Measurements from ENCODE around the gene CA10. TPM values are rescaled to one million over a fixed set of nuclear protein-coding genes. Genes with fewer than 3 reads are reported as not detected.

Gene CA10
- total RNA-seq, 2 experiments from 2014 or later, result not detected

DNA sequence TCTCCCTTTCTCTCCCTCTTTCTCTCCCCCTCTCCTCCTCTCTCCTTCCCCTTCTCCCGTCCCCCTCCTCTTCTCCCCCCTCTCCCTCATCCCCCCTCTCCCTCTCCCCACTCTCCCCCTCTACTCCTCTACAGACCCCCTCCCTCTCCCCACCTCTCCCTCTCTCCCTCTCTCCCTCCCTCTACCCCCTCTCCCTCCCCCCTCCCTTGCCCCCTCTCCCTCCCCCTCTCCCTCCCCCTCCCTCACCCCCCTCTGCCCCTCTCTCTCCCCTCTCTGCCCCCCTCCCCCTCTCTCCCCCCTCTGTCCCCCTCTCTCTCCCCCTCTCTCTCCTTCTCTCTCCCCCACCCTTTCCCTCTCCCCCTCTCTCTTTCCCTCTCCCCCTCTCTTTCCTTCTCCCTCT lies 545.3 kb downstream of the CA10 start:
- Histone ChIP-seq H3K27me3 (ENCODE audit: control insufficient read depth in 1 of 2, insufficient read depth in 2 of 2, low read length in 2 of 2) (peaks cover 2 to 4% of the 10 kb centered on the region in 2 experiments), H3K9me3 (ENCODE audit: control insufficient read depth in 1 of 2, insufficient read depth in 1 of 2, low read length in 2 of 2) (no peaks in the 10 kb centered on the region), H3K4me1 (ENCODE audit: insufficient read depth, low read length) (no peaks in the 10 kb centered on the region), H3K27ac (ENCODE audit: low read depth in 1 of 2, low read length in 2 of 2) (no peak overlapping the region), H3K36me3 (ENCODE audit: insufficient read depth, low read length) (no peaks in the 10 kb centered on the region), H3K4me3 (ENCODE audit: low read length) (no peak overlapping the region)
- no peaks in the 10 kb centered on the region for H3K36me3 Mint-ChIP-seq (ENCODE audit: low read depth)
- H3K9me3 Mint-ChIP-seq, result no peaks in the 10 kb centered on the region
- peaks cover 17% of the 10 kb centered on the region for H3K27me3 Mint-ChIP-seq
- no peak for ATAC-seq (ENCODE audit: poor library complexity)
- intact Hi-C loops (cut with DNase I, micrococcal nuclease), result no loop called here
- H3K4me1 Mint-ChIP-seq (ENCODE audit: low read depth), result peaks cover 4% of the 10 kb centered on the region
- CTCF ChIA-PET, result no interaction called here
- no peak overlapping the region for H3K27ac Mint-ChIP-seq
- TF ChIP-seq, protein P1, sequence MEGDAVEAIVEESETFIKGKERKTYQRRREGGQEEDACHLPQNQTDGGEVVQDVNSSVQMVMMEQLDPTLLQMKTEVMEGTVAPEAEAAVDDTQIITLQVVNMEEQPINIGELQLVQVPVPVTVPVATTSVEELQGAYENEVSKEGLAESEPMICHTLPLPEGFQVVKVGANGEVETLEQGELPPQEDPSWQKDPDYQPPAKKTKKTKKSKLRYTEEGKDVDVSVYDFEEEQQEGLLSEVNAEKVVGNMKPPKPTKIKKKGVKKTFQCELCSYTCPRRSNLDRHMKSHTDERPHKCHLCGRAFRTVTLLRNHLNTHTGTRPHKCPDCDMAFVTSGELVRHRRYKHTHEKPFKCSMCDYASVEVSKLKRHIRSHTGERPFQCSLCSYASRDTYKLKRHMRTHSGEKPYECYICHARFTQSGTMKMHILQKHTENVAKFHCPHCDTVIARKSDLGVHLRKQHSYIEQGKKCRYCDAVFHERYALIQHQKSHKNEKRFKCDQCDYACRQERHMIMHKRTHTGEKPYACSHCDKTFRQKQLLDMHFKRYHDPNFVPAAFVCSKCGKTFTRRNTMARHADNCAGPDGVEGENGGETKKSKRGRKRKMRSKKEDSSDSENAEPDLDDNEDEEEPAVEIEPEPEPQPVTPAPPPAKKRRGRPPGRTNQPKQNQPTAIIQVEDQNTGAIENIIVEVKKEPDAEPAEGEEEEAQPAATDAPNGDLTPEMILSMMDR (IDR thresholded peaks at IDR 0.05), result no peak
- DNase-seq, result no peak
- no peak overlapping the region for H3K4me3 Mint-ChIP-seq
- POLR2A ChIA-PET, result no interaction called here

DNA sequence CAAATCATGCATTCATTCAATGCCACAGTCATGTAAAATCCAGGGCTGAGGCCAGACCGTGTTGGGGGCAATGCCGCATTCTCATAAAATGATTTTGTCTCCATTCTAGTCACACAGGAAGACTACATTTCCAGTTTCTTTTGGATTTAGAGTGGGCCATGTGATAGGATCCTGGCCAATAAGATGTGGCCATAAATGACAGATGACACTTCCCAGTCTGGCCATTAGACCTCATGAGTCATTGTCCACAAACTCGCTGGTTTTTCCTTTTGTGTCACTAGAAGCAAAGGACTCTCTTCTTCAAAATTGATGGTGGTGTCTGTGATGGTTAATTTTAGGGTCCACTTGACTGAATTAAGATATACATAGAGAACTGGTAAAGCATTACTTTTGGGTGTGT lies 545.8 kb downstream of the CA10 start:
- Histone ChIP-seq H3K4me3 (ENCODE audit: low read length) (no peak overlapping the region), H3K9me3 (ENCODE audit: control insufficient read depth in 1 of 2, insufficient read depth in 1 of 2, low read length in 2 of 2) (no peaks in the 10 kb centered on the region), H3K36me3 (ENCODE audit: insufficient read depth, low read length) (no peaks in the 10 kb centered on the region), H3K27ac (ENCODE audit: low read depth in 1 of 2, low read length in 2 of 2) (no peak overlapping the region), H3K27me3 (ENCODE audit: control insufficient read depth in 1 of 2, insufficient read depth in 2 of 2, low read length in 2 of 2) (peaks cover 0 to 2% of the 10 kb centered on the region in 2 experiments), H3K4me1 (ENCODE audit: insufficient read depth, low read length) (no peaks in the 10 kb centered on the region)
- DNase-seq (no peak), ATAC-seq (ENCODE audit: poor library complexity) (no peak)
- POLR2A ChIA-PET, result no interaction called here
- TF ChIP-seq, protein P1 (IDR thresholded peaks at IDR 0.05), result no peak
- Mint-ChIP-seq H3K4me3 (no peak overlapping the region), H3K36me3 (ENCODE audit: low read depth) (no peaks in the 10 kb centered on the region), H3K27ac (no peak overlapping the region), H3K9me3 (no peaks in the 10 kb centered on the region), H3K4me1 (ENCODE audit: low read depth) (peaks cover 4% of the 10 kb centered on the region), H3K27me3 (peaks cover 12% of the 10 kb centered on the region)
- CTCF ChIA-PET, result no interaction called here
- intact Hi-C loops (cut with DNase I, micrococcal nuclease), result no loop called here

DNA sequence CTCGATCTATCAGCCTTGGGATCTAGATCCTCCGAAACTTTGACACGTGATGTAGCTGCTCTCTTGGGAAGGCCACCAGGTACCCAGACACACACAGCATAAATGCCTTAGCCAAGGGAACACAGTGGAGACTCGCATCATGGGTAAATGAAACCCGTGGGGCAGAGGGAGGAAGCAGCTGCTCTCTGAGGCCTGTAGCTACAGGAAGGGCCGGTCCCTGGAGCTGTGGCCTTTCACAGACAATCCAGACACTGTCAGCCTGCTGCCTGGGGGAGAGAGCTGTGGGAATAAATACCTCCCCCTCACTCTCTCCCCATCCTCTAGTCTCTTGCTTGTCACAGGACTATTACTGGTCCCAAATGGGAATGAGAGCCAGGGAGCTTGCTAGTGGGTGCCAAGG lies 546.9 kb downstream of the CA10 start:
- POLR2A ChIA-PET, result no interaction called here
- TF ChIP-seq, protein P1 (IDR thresholded peaks at IDR 0.05), result no peak
- Histone ChIP-seq H3K4me1 (ENCODE audit: insufficient read depth, low read length) (no peaks in the 10 kb centered on the region), H3K27me3 (ENCODE audit: control insufficient read depth in 1 of 2, insufficient read depth in 2 of 2, low read length in 2 of 2) (peaks cover 0 to 2% of the 10 kb centered on the region in 2 experiments), H3K9me3 (ENCODE audit: control insufficient read depth in 1 of 2, insufficient read depth in 1 of 2, low read length in 2 of 2) (no peaks in the 10 kb centered on the region), H3K27ac (ENCODE audit: low read depth in 1 of 2, low read length in 2 of 2) (no peak overlapping the region), H3K4me3 (ENCODE audit: low read length) (no peak overlapping the region), H3K36me3 (ENCODE audit: insufficient read depth, low read length) (no peaks in the 10 kb centered on the region)
- DNase-seq (no peak), ATAC-seq (ENCODE audit: poor library complexity) (no peak)
- Mint-ChIP-seq H3K36me3 (ENCODE audit: low read depth) (no peaks in the 10 kb centered on the region), H3K4me1 (ENCODE audit: low read depth) (peaks cover 4% of the 10 kb centered on the region), H3K27ac (no peak overlapping the region), H3K27me3 (peaks cover under 1% of the 10 kb centered on the region), H3K9me3 (no peaks in the 10 kb centered on the region), H3K4me3 (no peak overlapping the region)
- intact Hi-C loops (cut with DNase I, micrococcal nuclease), result no loop called here
- CTCF ChIA-PET, result no interaction called here
